Subcutaneous adipose tissue (tissue), 4 donors: ENCODE results near the gene WDR5B. TPM values are rescaled to one million over a fixed set of nuclear protein-coding genes. Genes with fewer than 3 reads are reported as not detected.

ENCODE experiments used
- CTCF ChIP-seq: fragments of 450-650 bp; IDR thresholded peaks from one replicate; pipeline ENCODE4 v1.5.1; 2016; ENCODE audit warnings: low read depth, mild to moderate bottlenecking, control low read depth, antibody characterized with exemption, moderate library complexity
- total RNA-seq, 4 donors: library from RNA; depleted of rRNA; stranded (reverse); fragments of >200 nt; gene quantifications; one replicate each; pipeline ENCODE4 v1.1.0, GENCODE V29; 2016

The WDR5B gene
- total RNA-seq, 4 donors from 2014 or later: 4.1 to 6.6 (median 6.1) TPM

GRCh38 chr3:122416966-122417365 lies 1.1 kb upstream of the WDR5B start:
- no peak for TF ChIP-seq CTCF

- no peak for TF ChIP-seq CTCF
Measured at GRCh38 chr3:122415104-122415744, 638 bp downstream of the WDR5B start.

- TF ChIP-seq CTCF: no peak
Measured at GRCh38 chr3:122414391-122414790, 1.5 kb downstream of the WDR5B start.

- TF ChIP-seq CTCF: no peak
Measured at GRCh38 chr3:122410639-122411038, 5.2 kb downstream of the WDR5B start.

GRCh38 chr3:122410111-122410510 lies 5.8 kb downstream of the WDR5B start:
- no peak for TF ChIP-seq CTCF

- no peak for TF ChIP-seq CTCF
Measured at GRCh38 chr3:122409446-122409845, 6.4 kb downstream of the WDR5B start.

- no peak for TF ChIP-seq CTCF
Measured at GRCh38 chr3:122407946-122408345, 7.9 kb downstream of the WDR5B start.
